ENCODE results near the gene NEK6. TPM values are rescaled to one million over a fixed set of nuclear protein-coding genes. Genes with fewer than 3 reads are reported as not detected.
A peak's percentile ranks its signal among the peaks of the same experiment; 100 is the strongest.

Gene NEK6
- total RNA-seq, 1 donor from 2014 or later: 8.7 TPM

DNA sequence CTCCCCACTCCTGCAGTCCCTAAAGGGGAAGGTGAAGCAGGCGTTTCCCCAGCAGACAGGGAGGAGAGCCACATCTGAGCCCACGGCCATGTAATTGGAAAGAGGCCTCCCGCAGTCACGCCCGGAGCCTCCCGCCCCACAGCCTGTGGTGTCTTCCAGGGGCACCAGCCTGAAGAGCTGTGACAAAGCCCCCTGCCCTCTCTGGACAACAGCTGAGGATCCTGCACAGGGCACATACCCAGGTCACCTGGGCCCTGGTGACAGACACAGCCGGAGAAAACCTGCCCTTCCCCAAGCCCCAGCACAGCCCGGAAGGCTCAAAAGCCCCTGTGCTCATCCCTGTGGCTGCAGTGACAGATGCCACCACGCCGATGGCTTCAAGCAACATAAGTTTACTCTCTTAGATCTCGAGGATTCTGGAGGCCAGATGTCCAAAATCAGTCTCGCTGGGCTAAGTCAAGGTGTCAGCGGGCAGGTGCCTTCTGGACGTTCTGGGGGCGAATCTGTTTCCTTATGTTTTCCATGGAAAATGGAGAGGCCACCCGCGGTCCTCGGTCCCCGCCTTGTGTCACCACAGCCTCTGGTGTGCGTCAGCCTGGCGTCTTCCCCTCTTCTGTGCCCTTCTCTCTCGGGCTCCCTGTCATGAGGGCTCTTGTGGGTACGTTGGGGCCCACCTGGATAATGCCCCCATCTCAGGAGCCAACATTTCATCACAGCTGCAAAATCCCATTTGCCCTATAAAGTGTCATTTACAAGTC is 86.0 kb downstream of the NEK6 start:
- intact Hi-C loops (cut with micrococcal nuclease): no loop called here
- Histone ChIP-seq H3K9me3 (replicated peaks) (no peaks in the 10 kb centered on the region), H3K27me3 (ENCODE audit: low read depth) (no peaks in the 10 kb centered on the region), H3K27ac (replicated peaks) (peak overlapping the region; percentile 23), H3K4me3 (no peak overlapping the region), H3K4me1 (peaks cover 18% of the 10 kb centered on the region), H3K36me3 (peaks cover 38% of the 10 kb centered on the region)
- no peak for TF ChIP-seq CTCF (IDR thresholded peaks at IDR 0.05; ENCODE audit: borderline replicate concordance)
- peak; percentile 8 for DNase-seq

GRCh38 chr9:124344291-124345050 is 86.7 kb downstream of the NEK6 start:
- no peak overlapping the region for H3K4me3 ChIP-seq
- TF ChIP-seq CTCF (IDR thresholded peaks at IDR 0.05; ENCODE audit: borderline replicate concordance): no peak
- H3K27ac ChIP-seq (replicated peaks): no peak overlapping the region

DNA sequence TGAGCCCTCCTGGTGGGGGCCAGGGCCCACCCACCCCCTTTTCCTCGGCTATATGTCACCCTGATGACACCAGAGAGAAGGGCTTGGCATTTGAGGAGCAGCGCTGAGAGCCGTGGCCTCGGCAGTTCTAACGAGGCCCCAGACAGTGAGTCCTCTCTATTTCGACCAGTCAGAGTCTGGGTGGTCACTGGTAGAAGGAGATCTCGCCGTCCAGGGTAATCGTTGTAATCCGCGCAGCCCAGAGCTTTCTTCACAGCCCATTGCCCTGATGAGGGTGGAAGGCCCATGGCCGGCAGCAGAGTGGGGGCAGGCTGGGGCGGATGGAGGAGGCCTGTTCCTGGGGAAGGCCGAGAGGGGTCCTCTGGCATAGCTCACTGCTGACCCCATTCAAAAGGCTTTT is 87.3 kb downstream of the NEK6 start:
- Histone ChIP-seq H3K4me1 (peaks cover 18% of the 10 kb centered on the region), H3K9me3 (replicated peaks) (no peaks in the 10 kb centered on the region), H3K27ac (replicated peaks) (no peak overlapping the region), H3K36me3 (peaks cover 47% of the 10 kb centered on the region), H3K4me3 (no peak overlapping the region), H3K27me3 (ENCODE audit: low read depth) (no peaks in the 10 kb centered on the region)
- no peak for TF ChIP-seq CTCF (IDR thresholded peaks at IDR 0.05; ENCODE audit: borderline replicate concordance)
- intact Hi-C loops (cut with micrococcal nuclease): no loop called here
- DNase-seq: no peak

More at GRCh38 chr9:124344291-124345050, 86.7 kb downstream of the NEK6 start:
- peak; percentile 15 for DNase-seq
- Histone ChIP-seq H3K36me3 (peaks cover 41% of the 10 kb centered on the region), H3K9me3 (replicated peaks) (no peaks in the 10 kb centered on the region), H3K27me3 (ENCODE audit: low read depth) (no peaks in the 10 kb centered on the region), H3K4me1 (peaks cover 18% of the 10 kb centered on the region)
- intact Hi-C loops (cut with micrococcal nuclease): no loop called here

DNA sequence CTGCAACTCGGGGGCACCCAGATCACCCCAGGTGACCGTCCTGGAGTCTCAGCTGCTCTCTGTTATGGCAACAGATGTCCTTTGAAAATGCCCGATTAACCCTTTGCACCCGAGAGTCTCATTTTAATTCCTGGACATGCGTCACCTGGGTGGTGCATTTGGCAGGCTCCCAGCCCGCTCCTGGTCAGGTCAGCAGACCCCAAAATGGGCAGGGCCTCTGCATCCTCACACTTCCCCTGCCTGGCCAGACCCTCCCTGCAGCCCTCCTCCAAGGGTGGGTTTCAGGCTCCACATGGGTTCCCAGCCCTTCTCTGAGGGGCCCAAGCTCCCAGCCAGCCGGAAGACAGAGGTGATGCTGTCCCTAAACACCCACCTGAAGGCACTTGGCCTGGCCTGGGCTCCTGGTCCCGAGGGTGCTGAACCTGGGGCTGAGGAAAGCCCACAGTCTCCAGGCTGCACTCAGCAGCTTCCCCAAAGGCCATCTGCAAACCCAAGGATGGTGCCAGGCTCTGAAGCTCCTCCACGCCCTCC is 88.1 kb downstream of the NEK6 start:
- intact Hi-C loops (cut with micrococcal nuclease): no loop called here
- Histone ChIP-seq H3K4me1 (peaks cover 18% of the 10 kb centered on the region), H3K36me3 (peaks cover 54% of the 10 kb centered on the region), H3K9me3 (replicated peaks) (no peaks in the 10 kb centered on the region), H3K27me3 (ENCODE audit: low read depth) (no peaks in the 10 kb centered on the region), H3K4me3 (no peak overlapping the region), H3K27ac (replicated peaks) (no peak overlapping the region)
- no peak for TF ChIP-seq CTCF (IDR thresholded peaks at IDR 0.05; ENCODE audit: borderline replicate concordance)
- DNase-seq: peak; percentile 13

DNA sequence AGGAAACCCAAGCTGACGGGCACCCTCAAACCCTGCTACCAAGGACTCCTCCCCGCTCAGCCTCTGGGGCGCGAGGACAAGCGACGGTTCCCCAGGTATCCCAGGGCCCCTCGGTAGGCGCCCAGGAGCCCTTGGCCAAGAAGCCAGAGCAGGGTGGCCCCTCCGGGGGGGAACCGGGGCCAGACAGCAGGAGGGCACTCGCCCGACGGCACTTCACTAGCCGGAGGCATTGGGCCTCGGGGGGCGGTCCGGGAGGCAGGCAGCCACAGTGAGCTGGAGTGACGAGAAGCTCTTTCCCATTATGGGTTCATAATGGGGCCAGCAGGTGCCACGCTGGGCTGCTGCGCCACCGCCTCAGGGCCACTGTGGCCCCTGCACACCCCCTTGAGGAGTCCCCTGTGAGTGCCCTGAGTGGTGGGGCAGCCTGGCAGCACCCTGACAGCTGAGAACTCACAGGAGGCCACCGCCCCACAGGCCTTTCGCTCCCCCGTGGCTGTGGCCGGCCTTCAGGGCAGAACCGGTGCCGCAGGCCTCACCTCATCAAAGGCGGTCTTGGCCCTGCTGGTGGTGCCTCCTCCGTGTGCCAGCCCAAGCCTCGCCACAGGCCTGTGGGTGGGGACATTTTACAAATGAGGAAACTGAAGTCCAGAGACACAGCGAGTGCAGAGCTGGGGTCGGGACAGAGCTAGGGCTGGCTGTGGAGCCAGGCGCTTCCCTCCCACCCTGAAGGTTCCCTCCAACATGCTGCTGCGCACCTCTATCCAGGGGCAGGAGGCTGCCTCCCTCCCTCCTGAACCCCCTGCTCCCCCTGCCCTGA is 88.8 kb downstream of the NEK6 start:
- Histone ChIP-seq H3K27ac (replicated peaks) (no peak overlapping the region), H3K9me3 (replicated peaks) (no peaks in the 10 kb centered on the region), H3K27me3 (ENCODE audit: low read depth) (no peaks in the 10 kb centered on the region), H3K36me3 (peaks cover 62% of the 10 kb centered on the region), H3K4me1 (peaks cover 18% of the 10 kb centered on the region), H3K4me3 (no peak overlapping the region)
- TF ChIP-seq CTCF (IDR thresholded peaks at IDR 0.05; ENCODE audit: borderline replicate concordance): no peak
- DNase-seq: peak; percentile 12
- intact Hi-C loops (cut with micrococcal nuclease): no loop called here
